ENCODE data around the gene PM20D2. TPM values are rescaled to one million over a fixed set of nuclear protein-coding genes. Genes with fewer than 3 reads are reported as not detected.

Gene PM20D2
- total RNA-seq, 1 donor from 2014 or later, result 8.1 TPM

DNA sequence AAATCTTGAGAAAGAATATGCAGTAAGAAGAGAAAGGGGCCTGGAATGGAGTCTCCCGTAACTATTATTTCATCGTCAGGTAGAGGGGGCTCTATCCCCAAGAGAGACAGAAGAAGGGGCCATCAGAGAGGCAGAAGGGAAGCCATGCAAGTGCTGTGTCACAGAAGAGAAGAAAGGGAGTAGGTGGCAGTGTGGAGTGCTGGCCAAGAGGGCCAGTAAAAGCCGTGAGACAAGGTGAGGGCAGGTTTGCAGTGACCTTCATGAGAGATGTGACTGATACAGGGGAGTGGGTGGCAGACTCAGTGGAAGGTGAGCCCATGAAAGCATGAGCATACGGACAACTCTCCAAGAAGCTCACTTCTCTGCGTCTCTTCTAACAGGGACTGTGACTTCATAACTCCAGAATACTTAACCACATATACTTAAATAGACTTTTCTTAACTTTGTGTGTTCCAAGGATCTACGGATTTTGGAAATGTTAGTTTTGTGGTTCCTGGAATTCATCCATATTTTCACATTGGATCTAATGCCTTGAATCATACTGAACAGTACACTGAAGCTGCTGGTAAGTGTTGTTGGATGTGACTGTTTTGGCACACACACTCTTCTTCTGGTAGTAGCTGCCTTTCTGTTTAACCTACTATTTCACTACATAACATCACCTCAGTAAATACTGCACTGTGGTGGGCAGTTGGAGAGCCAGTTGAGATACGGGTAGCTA is 15.6 kb downstream of the PM20D2 start:
- intact Hi-C loops (cut with DNase I), result no loop called here
- DNase-seq (no peak), ATAC-seq (no peak)
- Histone ChIP-seq H3K4me1 (no peaks in the 10 kb centered on the region), H3K36me3 (peaks cover 47% of the 10 kb centered on the region), H3K27ac (no peak overlapping the region), H3K4me3 (no peak overlapping the region), H3K27me3 (ENCODE audit: low read depth) (no peaks in the 10 kb centered on the region), H3K9me3 (no peaks in the 10 kb centered on the region)
- TF ChIP-seq CTCF (IDR thresholded peaks at IDR 0.05), result no peak

- intact Hi-C loops (cut with DNase I), result no loop called here
- Histone ChIP-seq H3K9me3 (no peaks in the 10 kb centered on the region), H3K27ac (no peak overlapping the region), H3K4me3 (no peak overlapping the region), H3K4me1 (no peaks in the 10 kb centered on the region), H3K27me3 (ENCODE audit: low read depth) (no peaks in the 10 kb centered on the region), H3K36me3 (peaks cover 47% of the 10 kb centered on the region)
- ATAC-seq, result no peak
- no peak for TF ChIP-seq CTCF (IDR thresholded peaks at IDR 0.05)
- no peak for DNase-seq
Observed at GRCh38 chr6:89162047-89162371, 16.2 kb downstream of the PM20D2 start.

- no peak for TF ChIP-seq CTCF (IDR thresholded peaks at IDR 0.05)
- Histone ChIP-seq H3K27ac (no peak overlapping the region), H3K4me1 (no peaks in the 10 kb centered on the region), H3K9me3 (no peaks in the 10 kb centered on the region), H3K27me3 (ENCODE audit: low read depth) (no peaks in the 10 kb centered on the region), H3K4me3 (no peak overlapping the region), H3K36me3 (no peaks in the 10 kb centered on the region)
- DNase-seq, result no peak
- no peak for ATAC-seq
- intact Hi-C loops (cut with DNase I), result no loop called here
Observed at GRCh38 chr6:89172131-89172530, 26.3 kb downstream of the PM20D2 start.

DNA sequence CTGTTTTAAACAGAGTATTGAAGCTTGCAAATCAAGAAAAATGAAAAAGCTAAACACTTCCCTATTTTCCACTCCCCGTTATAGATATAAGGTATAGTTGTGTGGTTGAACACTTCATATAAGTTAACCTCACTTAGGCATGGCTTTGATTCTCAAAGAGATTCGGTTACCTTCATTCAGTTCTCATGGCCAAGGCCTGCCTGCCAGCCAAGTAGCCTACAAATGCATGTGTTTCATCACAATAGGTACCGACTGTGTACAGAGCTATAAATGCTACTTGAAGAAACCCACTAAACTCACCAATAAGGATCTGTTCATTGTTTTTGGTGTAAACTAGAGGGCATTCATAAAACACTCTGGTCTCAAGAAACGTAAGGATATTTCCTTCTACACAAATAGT is 27.8 kb downstream of the PM20D2 start:
- no peaks in the 10 kb centered on the region for H3K36me3 ChIP-seq
- ATAC-seq, result no peak
- H3K27me3 ChIP-seq (ENCODE audit: low read depth), result no peaks in the 10 kb centered on the region
- no peaks in the 10 kb centered on the region for H3K9me3 ChIP-seq
- no peak overlapping the region for H3K27ac ChIP-seq
- TF ChIP-seq CTCF (IDR thresholded peaks at IDR 0.05), result no peak
- H3K4me1 ChIP-seq, result no peaks in the 10 kb centered on the region
- DNase-seq, result no peak
- H3K4me3 ChIP-seq, result no peak overlapping the region
- intact Hi-C loops (cut with DNase I), result no loop called here

DNA sequence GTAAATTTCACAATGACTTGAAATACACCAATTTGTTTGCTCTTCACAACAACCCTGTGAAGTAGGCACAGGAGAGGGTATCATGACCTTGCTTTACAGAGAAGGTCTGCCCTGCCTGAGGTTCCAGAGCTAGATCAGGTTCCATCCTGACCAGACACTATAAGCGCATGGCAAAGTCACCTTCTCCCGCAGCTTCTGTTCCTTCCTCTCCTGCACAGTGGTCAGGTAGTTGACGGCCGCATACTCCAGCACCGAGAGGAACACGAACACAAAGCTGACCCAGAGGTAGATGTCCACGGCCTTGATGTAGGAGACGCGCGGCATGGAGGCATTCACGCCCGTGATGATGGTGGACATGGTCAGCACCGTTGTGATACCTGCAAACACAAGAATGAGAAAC is 34.3 kb downstream of the PM20D2 start:
- H3K27me3 ChIP-seq (ENCODE audit: low read depth), result no peaks in the 10 kb centered on the region
- ATAC-seq (no peak), DNase-seq (no peak)
- no peaks in the 10 kb centered on the region for H3K4me1 ChIP-seq
- H3K36me3 ChIP-seq, result no peaks in the 10 kb centered on the region
- no peak overlapping the region for H3K4me3 ChIP-seq
- no peaks in the 10 kb centered on the region for H3K9me3 ChIP-seq
- TF ChIP-seq CTCF (IDR thresholded peaks at IDR 0.05), result no peak
- H3K27ac ChIP-seq, result no peak overlapping the region
- intact Hi-C loops (cut with DNase I), result no loop called here
